Transverse colon (tissue), 4 donors: ENCODE data around the gene VSIG8.

Source experiments
- EP300 ChIP-seq: sonication (generic); formaldehyde crosslinking; IDR thresholded peaks from one replicate; pipeline ENCODE4 v1.6.1; 2017; ENCODE audit warnings: antibody characterized with exemption, low read depth
- POLR2AphosphoS5 ChIP-seq, 3 donors: sonication (generic); formaldehyde crosslinking; IDR thresholded peaks; one replicate each; pipeline ENCODE4 v1.6.1; 2016; ENCODE audit warnings: antibody characterized with exemption in 3 of 3
- TF ChIP-seq, protein P1 (sequence below), 5 experiments: fragments of 200-600 bp in 3 of 5; fragments of 450-650 bp in 2 of 5; sonication (generic) in 3 of 5; IDR thresholded peaks; 1 replicate in 2 of 5; 2 replicates in 3 of 5; pipeline ENCODE4 v1.5.1; 2016 to 2017; ENCODE audit warnings: antibody characterized with exemption in 5 of 5, inconsistent platforms in 3 of 5, mild to moderate bottlenecking in 2 of 5, moderate library complexity in 1 of 5

DNA sequence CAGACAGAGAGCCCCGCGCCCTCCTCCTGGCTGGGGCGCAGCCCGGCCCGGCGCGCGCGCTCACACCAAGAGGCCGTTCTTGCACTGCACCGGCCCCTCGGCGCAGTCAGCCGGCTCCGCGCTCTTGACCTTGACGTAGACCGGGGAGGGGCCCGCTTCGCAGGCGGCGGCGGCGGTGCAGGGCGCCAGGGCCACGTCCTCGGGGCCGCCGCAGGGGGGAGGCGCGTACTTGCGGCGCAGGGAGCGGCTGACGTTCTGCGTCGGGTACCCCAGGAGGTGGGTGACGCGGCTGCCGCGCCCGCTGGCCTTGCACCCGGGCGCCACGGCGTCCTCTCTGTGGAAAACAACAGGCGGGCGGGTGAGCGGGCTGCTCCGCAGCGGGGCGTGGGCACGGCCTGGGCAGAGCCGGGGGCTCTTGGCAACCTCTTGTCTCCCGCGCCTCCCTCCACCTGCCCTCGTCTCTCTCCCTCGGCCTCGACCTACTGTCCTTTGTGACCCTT lies 7.7 kb downstream of the VSIG8 start:
- TF ChIP-seq, protein P1, sequence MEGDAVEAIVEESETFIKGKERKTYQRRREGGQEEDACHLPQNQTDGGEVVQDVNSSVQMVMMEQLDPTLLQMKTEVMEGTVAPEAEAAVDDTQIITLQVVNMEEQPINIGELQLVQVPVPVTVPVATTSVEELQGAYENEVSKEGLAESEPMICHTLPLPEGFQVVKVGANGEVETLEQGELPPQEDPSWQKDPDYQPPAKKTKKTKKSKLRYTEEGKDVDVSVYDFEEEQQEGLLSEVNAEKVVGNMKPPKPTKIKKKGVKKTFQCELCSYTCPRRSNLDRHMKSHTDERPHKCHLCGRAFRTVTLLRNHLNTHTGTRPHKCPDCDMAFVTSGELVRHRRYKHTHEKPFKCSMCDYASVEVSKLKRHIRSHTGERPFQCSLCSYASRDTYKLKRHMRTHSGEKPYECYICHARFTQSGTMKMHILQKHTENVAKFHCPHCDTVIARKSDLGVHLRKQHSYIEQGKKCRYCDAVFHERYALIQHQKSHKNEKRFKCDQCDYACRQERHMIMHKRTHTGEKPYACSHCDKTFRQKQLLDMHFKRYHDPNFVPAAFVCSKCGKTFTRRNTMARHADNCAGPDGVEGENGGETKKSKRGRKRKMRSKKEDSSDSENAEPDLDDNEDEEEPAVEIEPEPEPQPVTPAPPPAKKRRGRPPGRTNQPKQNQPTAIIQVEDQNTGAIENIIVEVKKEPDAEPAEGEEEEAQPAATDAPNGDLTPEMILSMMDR (IDR thresholded peaks at IDR 0.05) = peak in 4 of 5 experiments; percentile 3 to 54 (median 17)
- TF ChIP-seq EP300 (no peak), POLR2AphosphoS5 (IDR thresholded peaks at IDR 0.05) (peak; percentile 85 to 94 (median 92))
